Stimulated activated CD8-positive, alpha-beta memory T cell treated with anti-CD3 and anti-CD28 coated beads, Interleukin-15, amount 100 ng/mL, for 4 hours (primary cell): ENCODE data around the gene TM4SF18.

Experiments
- DNase-seq, 2 donors: peaks; one replicate each; pipeline ENCODE4 v3.0.0-alpha.2; 2020; ENCODE audit warnings: low read depth in 2 of 2

The TM4SF18 gene

GRCh38 chr3:149284034-149284433 is 49.4 kb downstream of the TM4SF18 start:
- no peak for DNase-seq

DNA sequence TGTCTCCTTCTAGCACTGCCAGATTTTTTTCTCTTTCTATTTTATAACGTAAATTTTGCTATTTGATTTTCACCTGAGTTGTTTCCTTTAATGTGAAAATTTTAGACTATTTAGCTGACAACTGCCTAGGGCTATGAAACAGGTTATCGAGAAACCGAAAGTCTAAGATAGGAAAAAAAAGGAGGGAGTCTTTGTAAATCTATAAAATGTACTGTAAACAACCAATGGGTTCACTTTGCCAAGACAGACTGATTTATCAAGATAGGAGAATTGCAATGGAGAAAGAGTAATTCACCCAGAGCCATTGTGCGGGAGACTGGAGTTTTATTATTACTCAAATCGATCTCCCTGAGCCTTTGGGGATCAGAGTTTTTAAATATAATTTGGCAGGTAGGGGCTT is 50.0 kb downstream of the TM4SF18 start:
- DNase-seq, result no peak

DNA sequence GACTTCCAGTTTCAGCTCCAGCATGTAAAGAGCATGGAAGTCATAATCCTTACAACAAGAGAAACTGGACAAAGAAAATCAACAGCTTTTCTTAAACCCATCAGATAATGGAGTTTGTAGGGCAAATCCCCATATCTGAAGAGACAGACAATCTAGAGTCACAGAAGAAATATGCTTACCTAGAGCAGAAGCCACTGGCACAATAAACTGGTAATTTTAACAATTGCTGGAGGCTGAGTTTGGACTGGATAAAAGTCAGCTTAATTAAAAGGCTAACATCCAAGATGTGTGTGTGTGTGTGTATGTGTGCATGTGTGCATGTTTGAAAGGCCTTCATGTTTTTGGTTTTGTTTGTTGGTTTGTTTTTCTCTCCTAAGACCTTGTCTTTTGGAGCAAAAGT is 50.6 kb downstream of the TM4SF18 start:
- no peak for DNase-seq

- DNase-seq, result no peak
Observed at GRCh38 chr3:149282322-149282721, 51.1 kb downstream of the TM4SF18 start.

DNA sequence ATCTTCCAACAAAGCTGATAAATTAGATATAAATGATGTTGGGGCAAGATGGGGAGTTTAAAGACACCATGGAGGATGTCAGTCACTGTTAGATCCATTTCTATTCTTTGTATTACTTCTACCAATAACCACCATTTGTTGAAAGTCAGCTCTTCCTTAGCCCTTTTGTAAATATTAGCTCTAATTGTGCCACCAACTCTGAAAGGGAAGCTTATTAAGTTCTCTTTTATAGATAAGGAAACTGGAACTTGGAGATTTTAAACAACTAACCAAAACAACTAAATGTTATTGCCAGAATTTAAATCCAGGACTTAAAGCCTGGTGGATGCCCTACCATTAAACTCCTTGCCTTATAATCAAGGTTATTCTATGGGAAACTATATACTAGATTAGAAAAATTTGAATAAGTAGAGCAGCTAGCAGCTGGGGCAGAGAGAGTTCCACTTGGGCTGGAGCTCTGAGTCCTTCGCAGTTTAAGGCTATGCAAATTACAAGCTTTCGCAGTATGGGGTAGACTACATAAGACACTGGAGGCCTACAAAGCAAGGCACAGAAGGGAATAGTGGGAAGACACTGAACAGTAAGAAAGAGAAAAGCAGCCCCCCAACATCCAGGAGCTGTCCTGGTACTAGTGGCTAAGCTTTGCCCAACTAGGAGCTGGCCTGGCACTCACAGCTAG is 52.6 kb downstream of the TM4SF18 start:
- DNase-seq, result no peak

DNA sequence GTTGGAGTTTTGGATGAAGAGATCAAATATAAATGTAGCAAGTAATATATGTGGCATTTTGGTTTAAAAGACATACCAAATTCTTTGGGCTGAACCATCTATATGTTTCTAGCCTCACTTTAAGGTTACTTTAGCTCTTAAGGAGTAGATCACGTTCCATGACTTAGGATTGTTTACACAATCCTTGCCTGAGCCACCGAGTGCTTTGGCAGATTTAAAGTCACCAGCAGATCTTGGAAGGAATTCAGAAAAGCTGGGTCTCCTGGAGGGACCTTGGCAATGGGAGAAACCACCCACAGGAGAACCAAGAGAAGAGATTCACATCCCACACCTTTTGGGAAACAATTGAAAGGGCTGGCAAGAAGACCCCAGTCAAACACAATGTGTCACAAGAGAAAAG is 54.5 kb downstream of the TM4SF18 start:
- no peak for DNase-seq

DNA sequence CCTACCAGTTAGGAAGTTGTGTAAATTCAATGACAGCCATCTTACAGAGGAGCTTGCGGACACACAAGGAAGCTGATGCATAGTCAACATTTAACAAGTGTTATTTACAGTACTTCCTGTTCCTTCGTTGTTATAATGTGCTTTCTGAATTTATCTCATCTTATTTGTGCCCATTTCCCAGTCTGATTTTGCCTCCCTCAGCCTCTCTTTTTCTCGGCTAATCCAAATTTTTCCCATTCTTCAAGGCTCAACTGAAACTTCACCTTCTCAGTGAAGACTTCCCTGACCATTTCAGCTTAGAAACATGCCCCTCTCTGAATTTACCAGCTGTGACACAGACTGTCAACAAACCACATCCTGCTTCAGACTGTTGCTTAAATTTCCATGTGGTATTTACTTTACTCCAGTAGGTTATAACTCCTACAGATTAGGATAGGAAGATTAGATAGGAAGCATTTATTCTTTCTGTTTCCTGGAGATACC is 56.1 kb downstream of the TM4SF18 start:
- no peak for DNase-seq

GRCh38 chr3:149276619-149277018 is 56.8 kb downstream of the TM4SF18 start:
- DNase-seq, result no peak

DNA sequence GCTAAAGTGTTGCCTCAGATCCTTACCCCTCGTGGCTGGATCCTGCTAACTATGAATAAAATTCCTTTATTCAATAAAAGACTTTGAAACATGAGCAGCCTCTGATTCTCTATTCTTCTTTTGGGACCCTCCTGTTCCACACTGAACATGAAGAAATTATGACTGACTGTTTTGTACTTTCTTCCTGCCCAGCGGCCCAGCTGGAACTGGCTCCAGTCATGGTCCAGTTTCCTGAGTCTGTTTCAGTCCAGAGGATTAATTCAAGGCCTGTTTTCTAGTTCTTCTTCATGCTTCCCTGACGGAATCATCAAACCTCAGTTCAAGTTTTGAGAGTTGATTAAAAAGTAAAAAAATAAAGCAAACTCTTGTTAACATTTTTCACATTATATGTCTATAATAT is 59.2 kb downstream of the TM4SF18 start:
- DNase-seq, result no peak

DNA sequence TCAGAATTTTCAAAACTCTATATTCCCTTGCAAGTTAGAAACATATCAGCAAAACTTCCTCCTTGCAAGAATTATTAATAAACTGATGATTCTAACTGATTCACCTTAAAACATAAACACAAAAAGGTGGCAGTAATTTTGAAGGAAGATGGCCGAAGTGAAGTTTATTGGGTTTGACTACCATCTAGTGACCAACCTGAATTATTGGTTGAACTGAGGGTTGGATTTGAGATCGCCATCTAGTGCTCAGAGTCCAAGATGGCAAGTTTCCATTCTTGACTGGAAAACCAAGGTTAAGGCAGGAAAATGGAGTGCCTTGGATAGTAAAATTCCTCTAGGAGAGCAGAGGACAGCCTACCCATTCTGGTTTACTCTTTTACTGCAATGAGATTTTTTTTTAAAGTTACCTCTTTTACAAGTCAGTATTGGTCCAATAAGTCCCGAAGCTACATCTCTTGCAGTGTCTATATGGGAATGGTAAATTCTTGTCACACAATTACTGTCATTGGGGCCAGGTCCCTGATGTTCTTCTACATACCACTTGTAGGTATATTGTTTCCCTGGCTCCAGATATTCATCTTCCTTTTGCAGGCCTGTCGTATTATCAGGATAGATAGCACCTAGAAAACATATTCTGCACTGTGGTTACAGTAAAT is 60.2 kb downstream of the TM4SF18 start:
- no peak for DNase-seq

DNA sequence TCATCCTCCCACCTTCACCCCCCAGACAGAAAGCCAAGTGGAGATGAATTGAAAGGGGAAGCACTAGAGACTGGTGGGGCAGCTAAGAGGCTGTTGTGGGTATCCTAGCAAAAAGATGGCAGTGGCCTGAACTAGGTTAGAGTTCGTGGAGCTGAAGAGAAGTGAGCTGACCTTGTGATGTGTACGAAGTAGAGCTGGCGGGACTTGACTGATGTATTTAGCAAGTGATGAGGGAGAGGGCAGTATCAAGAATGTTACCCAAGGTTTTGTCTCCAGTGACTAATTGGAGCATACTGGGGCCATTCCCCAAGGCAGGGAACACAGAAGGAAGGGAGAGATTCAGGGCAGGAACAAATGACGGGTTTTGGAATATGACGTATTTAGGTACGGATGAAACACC is 61.8 kb downstream of the TM4SF18 start:
- no peak for DNase-seq

DNA sequence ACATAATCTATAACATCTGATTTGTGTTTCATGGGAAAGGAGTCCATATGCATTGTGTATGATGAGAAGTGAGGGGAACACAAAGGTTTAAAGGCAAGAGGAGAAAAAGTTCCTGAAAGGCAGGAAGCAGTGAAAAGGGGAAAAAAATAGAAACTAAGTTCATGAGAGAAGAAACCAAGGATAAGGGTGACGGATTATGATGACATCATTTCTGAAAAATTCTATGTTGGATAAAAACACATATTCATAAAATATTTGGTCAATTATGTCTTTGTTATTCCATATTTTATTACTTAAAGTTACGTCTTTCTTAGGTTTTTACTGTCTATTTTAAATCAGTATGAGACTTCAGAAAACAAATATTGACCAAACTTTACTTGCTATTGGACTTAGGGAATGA is 63.3 kb downstream of the TM4SF18 start:
- DNase-seq, result no peak

- no peak for DNase-seq
Observed at GRCh38 chr3:149269687-149270086, 63.7 kb downstream of the TM4SF18 start.
